NCI-H2171 treated with DMSO at 0.1 percent for 48 hours (cell line): Measurements from ENCODE around the gene CYP27C1.

Experiments used
- DNase-seq: peaks from one replicate; lab custom pipeline; 2025; lab: John Stamatoyannopoulos, UW

Gene CYP27C1

GRCh38 chr2:127193164-127193966 is 26.7 kb downstream of the CYP27C1 start:
- DNase-seq = no peak

GRCh38 chr2:127191331-127192219 is 28.5 kb downstream of the CYP27C1 start:
- DNase-seq = no peak

GRCh38 chr2:127188797-127189196 is 31.3 kb downstream of the CYP27C1 start:
- DNase-seq = no peak

- no peak for DNase-seq
Observed at GRCh38 chr2:127187831-127188230, 32.3 kb downstream of the CYP27C1 start.

GRCh38 chr2:127187081-127187775 is 32.9 kb downstream of the CYP27C1 start:
- no peak for DNase-seq

- DNase-seq = no peak
Observed at GRCh38 chr2:127185705-127186104, 34.4 kb downstream of the CYP27C1 start.

- no peak for DNase-seq
Observed at GRCh38 chr2:127185093-127185492, 35.0 kb downstream of the CYP27C1 start.

GRCh38 chr2:127183771-127184170 is 36.3 kb downstream of the CYP27C1 start:
- no peak for DNase-seq

- DNase-seq = no peak
Observed at GRCh38 chr2:127182626-127183458, 37.3 kb downstream of the CYP27C1 start.

GRCh38 chr2:127181851-127182250 is 38.2 kb downstream of the CYP27C1 start:
- no peak for DNase-seq

- DNase-seq = no peak
Observed at GRCh38 chr2:127179766-127180165, 40.3 kb downstream of the CYP27C1 start.

GRCh38 chr2:127177617-127178263 is 42.4 kb downstream of the CYP27C1 start:
- DNase-seq = no peak

- peak; percentile 33 for DNase-seq
Observed at GRCh38 chr2:127176371-127177311, 43.5 kb downstream of the CYP27C1 start.

- no peak for DNase-seq
Observed at GRCh38 chr2:127175751-127176354, 44.2 kb downstream of the CYP27C1 start.

- DNase-seq = peak; percentile 19
Observed at GRCh38 chr2:127175041-127175721, 44.9 kb downstream of the CYP27C1 start.

GRCh38 chr2:127174640-127175039 is 45.5 kb downstream of the CYP27C1 start:
- no peak for DNase-seq

- no peak for DNase-seq
Observed at GRCh38 chr2:127174136-127174535, 46.0 kb downstream of the CYP27C1 start.

- DNase-seq = no peak
Observed at GRCh38 chr2:127173057-127173456, 47.0 kb downstream of the CYP27C1 start.

- DNase-seq = no peak
Observed at GRCh38 chr2:127172306-127172705, 47.8 kb downstream of the CYP27C1 start.
